Mammary epithelial cell (primary cell): ENCODE data around the gene HIVEP2.

Source experiments
- EZH2 ChIP-seq: IDR thresholded peaks from 2 replicates; pipeline ENCODE4 v1.6.1; 2012; ENCODE audit warnings: low read length, inconsistent platforms, borderline replicate concordance
- TF ChIP-seq, protein P1 (sequence below), 2 donors: IDR thresholded peaks in 1 of 2; conservative IDR thresholded peaks in 1 of 2; 2 replicates each; pipeline ENCODE4 v1.5.1; 2011 to 2012; ENCODE audit warnings: inconsistent platforms in 2 of 2, low read length in 2 of 2, mild to moderate bottlenecking in 2 of 2, control low read depth in 1 of 2, low read depth in 1 of 2; ENCODE audit not compliant: insufficient read depth in 1 of 2; ENCODE audit errors: extremely low read depth in 1 of 2

DNA sequence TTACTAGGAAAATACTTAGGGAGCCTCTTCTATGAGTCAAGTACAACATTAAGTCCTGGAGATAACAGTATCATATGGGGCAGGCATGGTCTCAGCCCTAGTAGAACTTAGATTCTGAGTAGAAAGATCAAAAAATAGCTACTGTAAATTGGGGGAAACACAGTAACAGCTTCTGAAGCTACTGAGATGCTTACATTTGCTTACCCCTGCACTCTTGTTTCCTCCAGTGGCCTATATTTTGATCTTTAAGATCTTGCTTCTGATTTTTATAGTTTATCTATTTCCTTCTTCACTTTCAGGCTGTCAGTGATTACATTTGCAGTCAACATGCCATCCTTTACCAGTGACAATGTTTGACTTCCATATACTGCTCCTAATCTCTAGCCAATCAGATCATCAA is 35.3 kb downstream of the HIVEP2 start:
- TF ChIP-seq, protein P1, sequence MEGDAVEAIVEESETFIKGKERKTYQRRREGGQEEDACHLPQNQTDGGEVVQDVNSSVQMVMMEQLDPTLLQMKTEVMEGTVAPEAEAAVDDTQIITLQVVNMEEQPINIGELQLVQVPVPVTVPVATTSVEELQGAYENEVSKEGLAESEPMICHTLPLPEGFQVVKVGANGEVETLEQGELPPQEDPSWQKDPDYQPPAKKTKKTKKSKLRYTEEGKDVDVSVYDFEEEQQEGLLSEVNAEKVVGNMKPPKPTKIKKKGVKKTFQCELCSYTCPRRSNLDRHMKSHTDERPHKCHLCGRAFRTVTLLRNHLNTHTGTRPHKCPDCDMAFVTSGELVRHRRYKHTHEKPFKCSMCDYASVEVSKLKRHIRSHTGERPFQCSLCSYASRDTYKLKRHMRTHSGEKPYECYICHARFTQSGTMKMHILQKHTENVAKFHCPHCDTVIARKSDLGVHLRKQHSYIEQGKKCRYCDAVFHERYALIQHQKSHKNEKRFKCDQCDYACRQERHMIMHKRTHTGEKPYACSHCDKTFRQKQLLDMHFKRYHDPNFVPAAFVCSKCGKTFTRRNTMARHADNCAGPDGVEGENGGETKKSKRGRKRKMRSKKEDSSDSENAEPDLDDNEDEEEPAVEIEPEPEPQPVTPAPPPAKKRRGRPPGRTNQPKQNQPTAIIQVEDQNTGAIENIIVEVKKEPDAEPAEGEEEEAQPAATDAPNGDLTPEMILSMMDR (conservative IDR thresholded peaks at IDR 0.05 in 1 of 2, IDR thresholded peaks at IDR 0.05 in 1 of 2; ENCODE audit: extremely low read depth in 1 of 2, insufficient read depth in 1 of 2, low read depth in 1 of 2, low read length in 2 of 2), result no peak
- TF ChIP-seq EZH2, result no peak
